Common myeloid progenitor, CD34-positive (primary cell): ENCODE measurements around the gene CCT6A.
"Not testable (repeated sequence)": the region's sequence is repeated elsewhere in the genome, so short reads cannot be mapped to it uniquely, and the experiment has no call there.

Experiments used
- CTCF ChIA-PET: fragments of 350-600 bp; sonication (Branson Sonifier 250); formaldehyde crosslinking; loops from one replicate; lab custom pipeline; 2021; ENCODE audit warnings: antibody characterized with exemption; lab: Charles Lee
- POLR2A ChIA-PET: fragments of 350-600 bp; sonication (Branson Sonifier 250); formaldehyde crosslinking; loops from one replicate; lab custom pipeline; 2021; ENCODE audit warnings: antibody characterized with exemption; lab: Charles Lee
- DNase-seq, 3 donors: peaks; one replicate each; pipeline versions ENCODE4 v3.0.0 to v3.0.0-alpha.2; 2013
- H3K27ac ChIP-seq, 2 experiments: 1 replicate in 1 of 2; 2 replicates in 1 of 2; pipeline ENCODE4 v1.7.0; 2013; ENCODE audit warnings: inconsistent platforms in 2 of 2, low read length in 2 of 2, mild to moderate bottlenecking in 2 of 2, low read depth in 1 of 2, moderate library complexity in 1 of 2; ENCODE audit not compliant: severe bottlenecking in 2 of 2, insufficient read depth in 1 of 2, poor library complexity in 1 of 2
- H3K27me3 ChIP-seq, 5 experiments: replicated peaks in 2 of 5; 1 replicate in 3 of 5; 2 replicates in 2 of 5; pipeline versions ENCODE4 v1.6.1 to v1.7.0; 2013; ENCODE audit warnings: low read length in 4 of 5, mild to moderate bottlenecking in 2 of 5, moderate library complexity in 2 of 5, inconsistent platforms in 1 of 5; ENCODE audit not compliant: insufficient read depth in 5 of 5, control insufficient read depth in 4 of 5
- H3K36me3 ChIP-seq, 4 experiments: 1 replicate in 2 of 4; 2 replicates in 2 of 4; pipeline versions ENCODE4 v1.6.1 to v1.7.0; 2013; ENCODE audit warnings: low read length in 3 of 4, control low read depth in 1 of 4, mild to moderate bottlenecking in 1 of 4; ENCODE audit not compliant: control insufficient read depth in 4 of 4, insufficient read depth in 4 of 4
- H3K4me1 ChIP-seq, 4 experiments: 1 replicate in 3 of 4; 2 replicates in 1 of 4; pipeline versions ENCODE4 v1.6.1 to v1.7.1; 2013; ENCODE audit warnings: low read length in 3 of 4, mild to moderate bottlenecking in 3 of 4, control low read depth in 1 of 4, inconsistent platforms in 1 of 4, moderate library complexity in 1 of 4; ENCODE audit not compliant: control insufficient read depth in 4 of 4, insufficient read depth in 4 of 4; ENCODE audit errors: control extremely low read depth in 1 of 4
- H3K4me3 ChIP-seq, 7 experiments: 1 replicate in 4 of 7; 2 replicates in 3 of 7; pipeline versions ENCODE4 v1.5.1 to v1.7.0; 2013; ENCODE audit warnings: mild to moderate bottlenecking in 7 of 7, low read length in 6 of 7, moderate library complexity in 6 of 7, inconsistent platforms in 2 of 7, low read depth in 2 of 7, control low read depth in 1 of 7; ENCODE audit not compliant: insufficient read depth in 4 of 7, control insufficient read depth in 1 of 7; ENCODE audit errors: extremely low read depth in 1 of 7
- H3K9me3 ChIP-seq, 5 experiments: 1 replicate in 4 of 5; 2 replicates in 1 of 5; pipeline versions ENCODE4 v1.6.1 to v1.7.1; 2013; ENCODE audit warnings: low read length in 4 of 5, mild to moderate bottlenecking in 2 of 5, inconsistent platforms in 1 of 5, low read depth in 1 of 5, moderate library complexity in 1 of 5; ENCODE audit not compliant: control insufficient read depth in 4 of 5, insufficient read depth in 2 of 5; ENCODE audit errors: control extremely low read depth in 1 of 5
- WGBS: methylation state at CpG from one replicate; pipeline ENCODE4 v1.1.5; 2013; ENCODE audit not compliant: insufficient coverage; 5-methylcytosine and 5-hydroxymethylcytosine counted together

Gene CCT6A

DNA sequence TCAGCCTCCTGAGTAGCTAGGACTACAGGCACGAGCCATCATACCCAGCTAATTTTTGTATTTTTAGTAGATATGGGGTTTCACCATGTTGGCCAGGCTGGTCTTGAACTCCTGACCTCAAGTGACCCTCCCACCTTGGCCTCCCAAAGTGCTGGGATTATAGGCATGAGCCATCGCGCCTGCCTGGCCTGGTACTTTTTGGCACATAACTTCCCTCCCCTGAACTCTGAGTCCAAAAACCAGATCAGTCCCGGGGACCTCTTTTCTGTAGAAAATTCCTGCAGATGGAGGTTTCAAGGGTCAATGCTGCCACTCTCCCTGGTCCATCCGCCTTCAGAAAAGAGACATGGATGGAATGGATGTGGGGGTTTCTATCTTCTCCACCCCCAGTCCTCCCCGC, 40.8 kb downstream of the CCT6A start:
- POLR2A ChIA-PET, H3K4me3 ChIP-seq, H3K36me3 ChIP-seq, H3K9me3 ChIP-seq, H3K4me1 ChIP-seq, DNase-seq, H3K27me3 ChIP-seq, H3K27ac ChIP-seq: not testable (repeated sequence)
- CTCF ChIA-PET, result interaction anchor here (0.5 to 2.6 kb wide), 3 partner anchors 9 to 98 kb away, joined by 3 to 8 read pairs (median 4); no protein-coding TSS in a partner anchor
- WGBS, result 100% methylated on average over 2 of the region's 6 CpGs

DNA sequence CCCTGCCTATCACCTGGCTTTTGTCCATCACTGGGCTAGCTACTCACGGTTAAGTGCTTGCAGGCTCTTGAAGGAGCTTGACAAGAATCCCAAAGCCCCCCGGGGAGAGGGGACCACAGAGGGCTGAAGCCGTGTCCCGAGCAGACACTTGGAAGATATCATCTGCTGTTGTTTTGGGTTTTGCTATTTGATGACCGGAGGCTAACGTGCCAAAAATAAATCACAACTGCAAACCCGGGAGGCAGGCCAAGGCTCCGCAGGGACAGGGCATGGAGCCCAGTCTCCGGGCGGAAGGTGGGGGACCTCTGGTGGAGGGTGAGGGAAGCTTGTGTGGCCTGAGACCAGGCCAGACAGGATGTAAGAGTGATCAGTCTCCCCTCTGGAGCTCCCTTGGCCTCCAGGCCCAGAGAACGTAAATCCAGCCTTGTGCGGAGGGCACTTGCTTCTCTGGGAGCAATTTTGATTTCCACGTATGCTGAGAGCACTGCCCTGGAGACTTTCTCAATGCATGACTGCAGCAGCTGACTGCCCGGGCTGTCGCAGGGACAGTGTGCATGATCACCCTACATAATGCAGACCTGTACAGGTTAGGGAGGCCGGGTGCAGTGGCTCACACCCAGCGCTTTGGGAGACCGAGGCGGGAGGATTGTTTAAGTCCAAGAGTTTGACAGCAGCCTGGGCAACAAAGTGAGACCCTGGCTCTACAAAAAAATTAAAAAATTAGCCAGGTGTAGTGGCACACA, 41.4 kb downstream of the CCT6A start, which contains the start of gene PHKG1:
Gene PHKG1 (minus strand): TSS at position 164 of the 743 bp plus-strand sequence. CDS start 4,011 bp downstream, outside the sequence.
- no peak within 1 kb of the TSS for H3K4me3 ChIP-seq
- H3K9me3 ChIP-seq, result no peaks in the 10 kb centered on the region
- 91% methylated on average over 11 of the region's 19 CpGs for WGBS
- peaks cover 0 to 6% (median 2%) of the 10 kb centered on the region in 4 experiments for H3K36me3 ChIP-seq
- no peak within 1 kb of the TSS for H3K27ac ChIP-seq
- no peak for DNase-seq
- ChIA-PET CTCF (interaction anchor here (0.5 to 2.6 kb wide), 3 partner anchors 9 to 99 kb away, joined by 3 to 8 read pairs (median 4); no protein-coding TSS in a partner anchor), POLR2A (no interaction called here)
- no peaks in the 10 kb centered on the region for H3K27me3 ChIP-seq
- H3K4me1 ChIP-seq, result peaks cover 0 to 3% (median 0%) of the 10 kb centered on the region in 4 experiments

DNA sequence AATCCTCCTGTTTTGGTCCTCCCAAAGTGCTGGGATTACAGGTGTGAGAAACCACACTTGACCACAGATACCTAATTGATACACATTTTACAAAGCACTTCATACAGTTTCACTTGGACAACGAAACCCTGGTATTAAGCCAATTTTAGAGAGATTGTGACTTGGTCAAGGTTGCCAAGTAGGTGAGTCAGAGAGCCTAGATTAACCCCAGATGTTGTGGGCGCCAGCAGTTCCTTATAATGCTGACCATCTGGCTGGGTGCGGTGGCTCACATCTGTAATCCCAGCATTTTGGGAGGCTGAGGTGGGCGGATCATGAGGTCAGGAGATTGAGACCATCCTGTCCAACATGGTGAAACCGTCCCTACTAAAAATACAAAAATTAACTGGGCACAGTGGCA, 46.1 kb downstream of the CCT6A start:
- Histone ChIP-seq H3K27ac (no peak overlapping the region), H3K36me3 (peaks cover 15 to 33% (median 29%) of the 10 kb centered on the region in 4 experiments), H3K4me1 (peaks cover 0 to 3% (median 0%) of the 10 kb centered on the region in 4 experiments), H3K9me3 (no peaks in the 10 kb centered on the region), H3K27me3 (no peaks in the 10 kb centered on the region), H3K4me3 (no peak overlapping the region)
- DNase-seq, result no peak
- 100% methylated on average over 2 of the region's 5 CpGs for WGBS
- ChIA-PET CTCF (interaction anchor here (0.6 kb wide), 1 partner anchor 14 kb away, joined by 3 read pairs; no protein-coding TSS in a partner anchor), POLR2A (no interaction called here)

DNA sequence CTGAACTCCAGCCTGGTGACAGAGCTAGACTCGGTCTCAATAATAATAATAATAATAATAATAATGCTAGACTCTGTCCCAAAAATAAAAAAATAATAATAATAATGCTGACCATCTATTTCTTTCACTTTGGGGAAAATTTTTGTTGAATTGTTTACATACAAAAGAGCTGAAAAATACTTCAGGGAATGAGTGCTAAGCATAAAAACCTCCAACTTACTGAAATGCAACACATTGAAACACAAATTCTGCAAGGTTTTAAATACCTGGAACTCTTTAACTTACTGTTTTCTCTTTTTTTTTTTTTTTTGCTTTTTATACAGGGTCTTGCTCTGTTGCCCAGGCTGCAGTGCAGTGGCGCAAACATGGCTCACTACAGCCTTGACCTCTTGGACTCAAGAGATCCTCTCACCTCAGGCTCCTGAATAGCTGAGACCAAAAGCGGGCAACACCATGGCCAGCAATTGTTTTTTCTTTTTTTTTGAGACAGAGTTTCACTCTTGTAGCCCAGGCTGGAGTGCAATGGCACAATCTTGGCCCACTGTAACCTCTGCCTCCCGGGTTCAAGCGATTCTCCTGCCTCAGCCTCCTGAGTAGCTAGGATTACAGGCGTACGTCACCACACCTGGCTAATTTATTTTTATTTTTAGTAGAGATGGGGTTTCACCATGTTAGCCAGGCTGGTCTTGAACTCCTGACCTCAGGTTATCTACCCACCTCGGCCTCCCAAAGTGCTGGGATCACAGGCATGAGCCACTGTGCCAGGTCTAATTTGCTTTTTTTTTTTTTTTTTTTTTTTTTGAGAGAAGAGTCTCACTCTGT, 46.8 kb downstream of the CCT6A start:
- peaks cover 15 to 40% (median 34%) of the 10 kb centered on the region in 4 experiments for H3K36me3 ChIP-seq

DNA sequence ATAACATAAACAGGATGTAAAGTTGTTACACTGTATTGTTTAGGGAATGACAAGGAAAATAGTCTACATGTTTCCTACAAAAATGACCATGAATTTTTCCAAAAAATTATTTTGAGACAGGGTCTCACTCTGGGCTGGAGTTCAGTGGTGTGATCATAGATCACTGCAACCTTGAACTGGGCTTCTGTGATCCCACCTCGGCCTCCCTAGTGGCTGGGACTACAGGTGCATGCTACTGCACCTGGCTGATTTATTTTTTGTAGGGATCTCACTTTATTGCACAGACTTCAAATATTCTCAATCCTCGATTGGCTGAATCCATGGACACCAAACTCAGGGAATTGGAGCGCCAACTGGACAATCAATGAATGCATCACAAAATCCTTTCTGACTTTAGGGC, 48.1 kb downstream of the CCT6A start:
- H3K27me3 ChIP-seq, result no peaks in the 10 kb centered on the region
- no peaks in the 10 kb centered on the region for H3K9me3 ChIP-seq
- peaks cover 0 to 3% (median under 1%) of the 10 kb centered on the region in 4 experiments for H3K4me1 ChIP-seq
- peaks cover 18 to 50% (median 41%) of the 10 kb centered on the region in 4 experiments for H3K36me3 ChIP-seq
- WGBS, result 89% methylated on average over 1 of the region's 3 CpGs
- no peak overlapping the region for H3K27ac ChIP-seq
- DNase-seq, result no peak
- H3K4me3 ChIP-seq, result no peak overlapping the region
- ChIA-PET POLR2A (no interaction called here), CTCF (no interaction called here)

More for the DNA sequence above, 46.8 kb downstream of the CCT6A start:
- ChIA-PET POLR2A (interaction anchor here (0.6 kb wide), 2 partner anchors 25 to 97 kb away, joined by 3 to 5 read pairs; no protein-coding TSS in a partner anchor), CTCF (interaction anchor here (0.6 to 0.7 kb wide), 2 partner anchors 15 to 84 kb away, joined by 3 read pairs; no protein-coding TSS in a partner anchor)
- H3K4me1 ChIP-seq, H3K27me3 ChIP-seq, H3K9me3 ChIP-seq, H3K4me3 ChIP-seq, H3K27ac ChIP-seq, DNase-seq: not testable (repeated sequence)
- 100% methylated on average over 2 of the region's 8 CpGs for WGBS

DNA sequence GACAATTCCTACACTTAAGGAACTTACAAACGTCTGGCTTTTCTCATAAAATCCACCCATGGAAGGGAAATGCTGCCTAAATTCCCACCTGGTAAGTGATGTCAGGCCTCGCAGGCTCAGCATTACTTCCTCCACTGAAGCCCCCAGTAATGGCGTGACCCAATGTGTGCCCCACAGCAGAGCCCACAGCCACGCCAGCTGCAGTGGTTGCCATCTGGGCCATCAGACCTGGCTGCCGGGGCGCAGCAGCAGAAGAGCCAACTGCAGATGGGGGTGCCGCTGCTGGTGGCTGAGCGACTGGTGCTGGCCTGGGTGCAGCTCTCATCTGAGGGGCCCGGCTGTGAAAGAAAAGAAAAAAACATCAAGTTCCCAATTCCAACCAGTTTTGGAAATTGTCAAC, 52.6 kb downstream of the CCT6A start:
- H3K27me3 ChIP-seq, H3K4me3 ChIP-seq, POLR2A ChIA-PET, DNase-seq, H3K27ac ChIP-seq, H3K9me3 ChIP-seq: not testable (repeated sequence)
- 86% methylated on average over 1 of the region's 9 CpGs for WGBS
- CTCF ChIA-PET, result interaction anchor here (0.6 kb wide), 1 partner anchor 107 kb away, joined by 3 read pairs; no protein-coding TSS in a partner anchor
- peaks cover 18 to 50% (median 41%) of the 10 kb centered on the region in 4 experiments for H3K36me3 ChIP-seq
- H3K4me1 ChIP-seq, result peaks cover 10 to 23% (median 18%) of the 10 kb centered on the region in 4 experiments
